ENCODE data around the gene MESP1.

MESP1 gene

GRCh38 chr15:89780601-89781000, 29.6 kb upstream of the MESP1 start:
- no peak for DNase-seq

- no peak for DNase-seq
These were observed 27.8 kb upstream of the MESP1 start for GRCh38 chr15:89778861-89779260.

- DNase-seq: no peak
These were observed 26.8 kb upstream of the MESP1 start for GRCh38 chr15:89777782-89778380.

GRCh38 chr15:89777073-89777751, 26.2 kb upstream of the MESP1 start:
- DNase-seq: no peak

- DNase-seq: peak; percentile 41
These were observed 25.4 kb upstream of the MESP1 start, which contains the start of gene MESP2 for GRCh38 chr15:89776274-89777072. TSS of gene MESP2 (plus strand) at chr15:89776332. CDS start at chr15:89776358, 26 bp downstream.

- no peak for DNase-seq
These were observed 24.8 kb upstream of the MESP1 start for GRCh38 chr15:89775815-89776214.

GRCh38 chr15:89774492-89774891, 23.4 kb upstream of the MESP1 start:
- DNase-seq: no peak

- no peak for DNase-seq
These were observed 22.0 kb upstream of the MESP1 start for GRCh38 chr15:89772932-89773583.

- no peak for DNase-seq
These were observed 19.0 kb upstream of the MESP1 start for GRCh38 chr15:89770041-89770440.

- DNase-seq: no peak
These were observed 18.3 kb upstream of the MESP1 start for GRCh38 chr15:89769366-89769765.

GRCh38 chr15:89768071-89768500, 17.0 kb upstream of the MESP1 start:
- no peak for DNase-seq

GRCh38 chr15:89767411-89767915, 16.4 kb upstream of the MESP1 start:
- no peak for DNase-seq

GRCh38 chr15:89766357-89767311, 15.6 kb upstream of the MESP1 start:
- no peak for DNase-seq

GRCh38 chr15:89765694-89766093, 14.6 kb upstream of the MESP1 start:
- no peak for DNase-seq

GRCh38 chr15:89761929-89762328, 10.9 kb upstream of the MESP1 start:
- no peak for DNase-seq

- DNase-seq: no peak
These were observed 10.2 kb upstream of the MESP1 start for GRCh38 chr15:89761009-89761831.

- DNase-seq: peak; percentile 69
These were observed 9.4 kb upstream of the MESP1 start for GRCh38 chr15:89760303-89761008.

- no peak for DNase-seq
These were observed 8.8 kb upstream of the MESP1 start for GRCh38 chr15:89759835-89760234.

- DNase-seq: no peak
These were observed 7.9 kb upstream of the MESP1 start for GRCh38 chr15:89758981-89759380.

GRCh38 chr15:89758283-89758682, 7.2 kb upstream of the MESP1 start:
- DNase-seq: no peak
